GM21423 (cell line): ENCODE measurements around the gene NKD1.

Source experiments
- ATAC-seq: cut with Tn5 transposase; IDR thresholded peaks from one replicate; pipeline ENCODE4 v1.9.1; 2021; ENCODE audit warnings: mild to moderate bottlenecking, moderate library complexity; ENCODE audit not compliant: unreplicated experiment

Gene NKD1

DNA sequence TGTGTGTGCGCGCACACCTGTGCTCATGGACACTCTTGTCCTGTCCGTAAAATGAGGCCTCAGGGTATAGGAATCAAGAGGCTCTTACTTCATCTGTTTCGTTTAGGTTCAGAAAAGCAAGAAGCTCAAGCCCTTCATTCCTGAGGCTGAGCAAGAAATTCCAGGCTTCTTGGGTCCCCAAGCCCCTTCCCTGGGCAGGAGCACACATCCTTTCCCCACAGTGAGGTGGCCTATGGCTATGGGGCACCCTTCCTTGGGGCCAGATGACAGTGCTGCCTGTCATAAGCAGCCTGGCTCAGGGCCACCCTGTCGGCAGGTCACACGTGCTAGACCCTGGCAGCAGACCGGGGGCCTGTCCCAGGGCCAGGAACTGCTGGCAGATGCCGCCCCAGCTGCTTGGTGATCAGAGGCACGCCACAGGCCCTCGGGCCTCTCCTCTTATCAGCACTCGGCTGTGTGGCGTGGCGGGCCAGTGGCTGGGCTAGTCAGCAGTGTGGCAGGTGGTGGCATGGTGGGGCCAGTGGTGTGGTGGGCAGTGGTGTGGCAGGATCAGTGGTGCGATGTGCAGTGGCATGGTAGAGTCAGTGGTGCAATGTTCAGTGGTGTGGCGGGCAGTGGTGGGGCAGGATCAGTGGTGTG, 50.2 kb downstream of the NKD1 start:
- ATAC-seq: no peak

DNA sequence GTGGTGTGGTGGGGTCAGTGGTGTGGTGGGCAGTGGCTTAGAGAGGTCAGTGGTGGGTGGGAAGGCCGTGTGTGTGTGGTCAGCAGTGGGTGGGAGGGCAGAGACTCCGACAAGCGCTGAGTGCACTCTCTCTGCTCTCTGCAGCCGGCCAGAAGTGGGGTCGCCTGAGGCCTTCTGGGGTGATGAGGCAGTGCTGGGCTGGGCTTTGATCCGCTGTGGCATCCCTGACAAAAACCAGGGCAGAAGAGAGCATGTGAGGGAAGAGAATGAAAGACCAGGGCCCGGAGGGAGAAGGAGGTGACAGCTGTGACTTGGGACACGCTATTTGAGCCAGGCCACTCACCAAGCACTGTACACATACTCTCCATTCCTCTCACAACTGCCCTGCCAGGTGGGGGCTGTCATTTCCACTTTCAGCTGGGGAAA, 50.8 kb downstream of the NKD1 start:
- no peak for ATAC-seq

DNA sequence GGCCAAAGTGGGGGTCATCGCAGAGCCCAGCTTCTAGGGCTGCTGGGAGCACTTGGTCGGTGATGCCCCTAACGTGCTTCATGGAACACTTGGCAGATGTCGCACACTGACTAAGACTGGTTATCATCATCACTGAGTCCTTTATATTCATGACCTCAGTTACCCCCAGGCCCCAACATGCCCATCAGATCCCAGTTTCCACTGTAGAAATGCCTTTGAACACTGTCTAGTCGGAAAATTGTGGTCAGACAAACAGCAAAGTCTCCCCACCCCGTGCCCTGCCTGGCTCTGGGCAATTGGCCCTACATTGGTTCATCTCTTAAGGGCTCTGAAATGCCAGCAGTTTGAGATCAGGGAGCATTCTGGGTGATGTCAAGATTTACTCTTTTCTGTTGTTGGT, 51.3 kb downstream of the NKD1 start:
- no peak for ATAC-seq

DNA sequence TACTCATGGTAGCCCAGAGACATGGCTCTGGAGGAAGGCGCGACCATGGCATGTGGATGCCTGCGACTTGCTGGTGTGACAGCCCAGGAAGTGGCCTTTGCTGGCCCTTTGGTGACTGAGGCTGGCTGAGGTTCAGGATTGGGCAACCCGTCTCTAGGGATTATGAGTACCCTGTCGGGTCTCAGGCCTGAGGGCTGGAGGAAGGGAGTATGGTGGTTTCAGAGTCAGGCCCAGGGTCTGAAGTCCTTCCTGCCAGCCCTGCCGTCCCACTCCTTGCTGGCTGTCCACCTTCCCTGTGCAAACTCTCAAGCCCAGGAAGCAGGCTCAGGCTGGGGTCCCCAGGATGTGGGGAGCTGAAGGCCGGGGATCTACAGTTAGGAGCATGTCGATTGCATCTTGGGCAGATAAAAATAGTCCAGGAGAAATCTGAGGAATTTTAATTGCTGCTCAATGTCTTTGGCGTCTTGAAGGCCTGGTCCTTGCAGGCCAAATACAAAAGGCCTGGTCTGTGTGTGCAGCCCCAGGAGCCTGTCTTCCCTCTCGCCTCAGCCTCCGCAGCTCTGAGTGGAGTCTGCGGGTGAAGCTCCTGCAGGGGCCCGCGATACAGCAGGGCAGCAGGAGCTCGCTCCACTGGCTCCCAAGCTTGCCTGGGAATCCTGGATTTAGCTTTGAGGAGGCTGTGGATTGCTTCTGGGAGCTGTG, 52.5 kb downstream of the NKD1 start:
- ATAC-seq: no peak

DNA sequence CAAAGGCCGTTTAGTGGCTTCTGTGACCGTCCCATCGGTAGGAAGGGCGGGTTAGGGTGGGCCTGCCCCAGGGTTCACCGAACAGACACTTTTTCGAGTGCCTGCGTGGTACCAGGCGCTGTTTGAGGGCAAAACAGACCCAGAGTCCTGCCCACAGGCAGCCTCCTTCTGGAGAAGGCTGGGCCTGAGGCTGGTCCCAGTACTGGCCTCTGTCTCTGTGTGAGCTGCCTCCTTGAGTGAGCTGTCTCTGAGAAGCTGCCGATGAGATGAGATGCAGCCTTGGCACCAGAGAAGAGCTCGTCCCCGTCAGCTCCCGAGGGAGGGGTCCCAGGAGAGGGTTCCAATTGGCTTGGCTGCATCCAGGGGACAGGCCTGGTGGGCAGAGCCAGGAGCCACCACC, 53.1 kb downstream of the NKD1 start:
- no peak for ATAC-seq

DNA sequence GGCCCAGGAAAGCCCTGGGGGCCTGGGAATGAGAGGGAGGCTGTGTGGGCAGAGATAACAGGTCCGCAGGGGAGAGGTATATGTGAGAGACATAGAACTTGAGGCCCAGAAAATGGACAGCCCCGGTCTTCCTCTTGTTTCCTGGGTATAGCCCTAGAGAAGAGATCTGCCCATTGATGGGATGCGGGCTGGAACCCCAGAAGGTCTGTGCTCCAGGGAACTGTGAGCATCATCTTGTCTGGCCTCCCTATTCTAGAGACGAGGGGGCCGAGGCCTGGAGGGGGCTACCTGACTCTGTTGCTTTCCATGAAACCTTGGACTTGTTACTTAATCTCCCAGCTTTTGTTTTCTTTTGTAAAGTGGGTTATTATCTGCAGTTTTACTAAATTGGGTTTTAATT, 53.9 kb downstream of the NKD1 start:
- ATAC-seq: no peak

DNA sequence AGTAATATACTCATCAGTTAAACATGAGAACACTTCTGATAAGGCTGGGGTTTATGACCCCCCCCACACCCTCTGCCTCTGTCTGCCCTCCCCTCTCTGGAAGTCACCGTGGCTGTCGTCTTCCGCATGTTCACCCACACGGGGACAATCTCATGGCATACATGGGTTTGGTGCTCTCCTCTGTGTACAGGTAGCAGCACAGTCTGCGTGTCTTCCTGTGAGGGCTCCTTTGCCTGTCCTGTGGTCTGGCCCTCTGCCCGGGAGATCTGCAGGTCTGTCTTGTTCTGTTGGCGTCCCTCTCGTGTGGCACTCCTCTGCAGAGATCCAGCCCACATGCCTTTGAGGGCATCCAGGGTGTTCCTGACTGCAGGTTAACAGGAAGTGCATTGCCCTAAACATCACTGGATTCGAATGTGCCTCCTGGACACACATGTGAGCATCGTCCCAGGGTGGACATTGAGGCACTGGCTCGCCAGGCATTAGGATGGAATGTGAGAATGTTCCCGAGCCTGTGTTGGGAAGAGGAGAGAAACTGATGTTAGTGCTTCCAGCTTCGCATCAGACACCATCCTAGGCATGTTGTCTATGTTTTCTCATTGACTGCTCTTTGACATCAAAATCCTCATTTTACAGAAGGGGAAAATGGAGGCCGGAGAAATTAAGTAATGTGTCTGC, 54.5 kb downstream of the NKD1 start:
- ATAC-seq: no peak

DNA sequence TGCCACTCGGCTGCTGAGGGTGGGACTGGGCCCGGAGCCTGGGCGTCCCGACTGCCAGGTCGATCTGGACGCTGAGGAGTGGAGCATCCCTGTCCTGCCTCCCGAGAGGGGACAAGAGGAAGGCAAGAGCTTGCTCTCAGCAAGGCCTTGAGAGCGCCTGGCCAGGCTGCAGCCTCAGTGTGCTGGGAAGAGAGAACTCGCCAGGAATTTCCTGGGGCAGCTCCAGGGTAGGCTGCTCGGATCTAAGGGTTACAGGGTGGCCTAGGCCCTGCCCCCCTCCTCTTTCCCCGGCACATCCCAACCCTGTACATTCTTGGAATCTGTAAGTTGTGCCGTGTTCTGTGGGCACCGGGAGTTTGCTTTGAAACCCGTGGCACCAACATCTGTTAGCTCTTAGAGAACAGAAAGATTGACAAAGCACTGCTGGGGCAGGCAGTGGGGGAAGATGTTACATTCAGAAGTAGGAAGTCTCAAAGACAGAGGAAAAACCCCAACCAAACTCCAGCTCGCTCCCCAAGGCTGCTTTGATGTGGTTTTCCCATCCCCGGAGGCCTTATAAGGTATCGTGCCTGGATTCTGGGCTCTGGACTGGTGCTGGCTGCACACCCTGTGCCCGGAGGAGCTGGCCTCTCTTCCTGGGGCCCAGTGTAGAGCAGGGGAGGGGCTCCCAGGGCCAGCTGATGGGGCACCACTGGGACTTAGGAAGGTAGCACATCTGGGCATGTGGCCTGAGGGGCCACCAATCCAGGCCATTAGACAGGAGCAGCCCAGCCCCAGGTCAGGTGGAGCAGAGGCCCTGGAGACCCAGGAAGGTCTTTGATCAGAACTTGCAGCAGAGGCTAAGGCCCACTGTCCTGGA, 55.2 kb downstream of the NKD1 start:
- ATAC-seq: no peak

DNA sequence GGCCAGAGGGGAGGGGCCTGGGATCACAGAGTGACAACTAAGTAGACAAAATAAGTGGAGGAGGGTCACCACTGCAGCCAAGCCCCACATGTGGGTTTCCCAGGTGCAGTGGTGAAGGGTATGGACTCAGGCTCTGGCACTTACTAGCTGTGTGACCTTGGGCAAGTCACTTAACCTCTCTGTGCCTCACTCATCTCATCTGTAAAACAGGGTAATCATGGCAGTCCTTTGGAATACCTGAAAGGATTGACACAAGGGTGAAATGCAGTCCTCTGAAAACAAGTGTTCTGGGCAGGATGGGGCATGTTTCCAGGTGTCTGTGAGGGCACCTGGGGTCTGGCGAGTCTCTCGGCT, 55.8 kb downstream of the NKD1 start:
- no peak for ATAC-seq

DNA sequence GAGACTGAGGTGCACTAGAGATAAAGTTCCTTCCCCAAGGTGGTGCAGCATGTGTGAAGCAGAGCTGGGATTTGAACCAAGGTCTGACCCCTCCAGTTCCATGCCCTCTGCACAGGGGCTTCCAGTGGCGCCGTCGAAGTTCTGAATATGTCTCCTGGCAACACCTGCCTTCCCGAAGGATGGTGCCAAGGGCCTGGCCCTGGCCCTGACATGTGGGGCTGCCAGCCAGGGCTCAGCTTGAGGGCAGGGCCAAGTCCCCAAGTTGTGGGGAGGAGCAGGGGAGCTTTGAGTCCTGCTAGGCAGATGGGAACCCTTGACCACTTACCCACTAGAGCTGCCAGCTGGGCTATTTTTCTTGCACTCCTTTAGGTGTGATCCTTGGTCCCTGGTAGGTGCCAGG, 56.4 kb downstream of the NKD1 start:
- ATAC-seq: no peak

DNA sequence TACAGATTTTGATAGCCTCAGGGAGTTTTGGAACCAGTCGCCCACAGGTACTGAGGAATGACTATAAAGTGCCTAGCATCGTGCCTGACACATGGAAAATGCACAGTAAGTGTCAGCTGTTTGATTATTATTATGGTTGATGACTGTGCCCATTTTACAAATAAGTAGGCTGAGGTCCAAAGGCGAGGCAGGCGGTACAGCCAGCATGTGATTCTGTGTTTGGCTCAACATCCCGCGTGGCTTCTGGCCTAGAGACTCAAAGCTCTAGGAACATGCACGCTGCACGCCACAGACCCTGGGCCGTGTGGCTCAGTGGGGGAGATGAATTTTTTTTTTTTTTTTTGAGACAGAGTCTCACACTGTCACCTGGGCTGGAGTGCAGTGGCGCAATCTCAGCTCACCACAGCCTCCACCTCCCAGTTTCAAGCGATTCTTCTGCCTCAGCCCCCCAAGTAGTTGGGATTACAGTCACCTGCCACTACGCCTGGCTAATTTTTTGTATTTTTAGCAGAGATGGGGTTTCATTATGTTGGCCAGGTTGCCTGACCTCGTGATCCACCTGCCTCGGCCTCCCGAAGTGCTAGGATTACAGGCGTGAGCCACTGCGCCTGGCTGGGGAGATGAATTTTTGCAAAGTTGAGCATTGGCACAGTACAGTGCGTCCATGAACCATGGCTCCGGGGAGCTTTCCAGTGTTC, 57.7 kb downstream of the NKD1 start:
- no peak for ATAC-seq

DNA sequence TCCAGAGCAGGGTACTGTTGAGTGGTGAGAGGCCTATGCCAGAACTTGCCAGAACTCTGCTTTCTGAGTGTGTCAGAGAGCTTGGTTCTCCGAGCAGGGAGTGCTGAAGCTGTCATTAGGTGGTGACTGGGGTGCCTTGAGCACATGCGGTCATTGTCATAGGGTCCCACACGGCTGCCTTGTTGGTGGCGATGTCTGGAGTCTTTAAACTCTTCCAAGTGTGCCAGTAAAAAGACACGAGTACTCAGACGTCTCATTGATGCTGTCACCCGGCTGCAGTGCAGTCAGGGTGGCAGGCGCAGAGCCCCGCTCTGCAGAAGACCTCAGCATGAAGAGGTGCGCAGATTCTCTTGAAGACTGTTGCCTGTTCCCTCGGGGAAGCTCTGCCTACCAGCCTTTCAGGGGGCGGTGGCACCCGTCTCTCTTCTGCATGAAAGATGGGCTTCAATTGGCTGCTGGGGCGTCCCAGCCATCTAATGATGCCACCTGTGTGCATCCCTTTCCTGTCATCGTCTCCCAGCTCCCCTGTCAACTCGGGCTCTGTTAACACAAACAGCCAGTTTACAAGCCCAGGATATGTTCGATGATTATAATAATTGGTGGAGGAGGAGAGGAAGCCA, 58.3 kb downstream of the NKD1 start:
- no peak for ATAC-seq

DNA sequence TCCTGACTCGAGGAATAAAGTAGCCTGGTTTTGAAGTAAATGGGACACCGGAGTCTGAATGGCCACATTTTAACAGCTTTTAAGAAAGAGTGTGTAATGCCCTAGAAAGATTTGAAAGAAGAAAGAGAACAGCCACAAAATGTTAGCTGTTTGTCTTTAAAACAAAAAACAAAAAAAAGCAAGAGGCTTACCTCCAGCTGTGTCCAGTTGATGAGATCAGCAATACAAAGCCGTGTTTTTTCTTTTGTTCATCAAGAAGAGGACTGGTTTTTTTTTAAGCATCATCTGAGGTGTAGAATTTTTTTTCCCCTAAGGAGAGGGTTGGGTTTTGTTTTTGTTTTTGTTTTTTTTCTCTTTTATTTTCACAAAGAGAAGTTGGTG, 58.8 kb downstream of the NKD1 start:
- ATAC-seq: no peak

DNA sequence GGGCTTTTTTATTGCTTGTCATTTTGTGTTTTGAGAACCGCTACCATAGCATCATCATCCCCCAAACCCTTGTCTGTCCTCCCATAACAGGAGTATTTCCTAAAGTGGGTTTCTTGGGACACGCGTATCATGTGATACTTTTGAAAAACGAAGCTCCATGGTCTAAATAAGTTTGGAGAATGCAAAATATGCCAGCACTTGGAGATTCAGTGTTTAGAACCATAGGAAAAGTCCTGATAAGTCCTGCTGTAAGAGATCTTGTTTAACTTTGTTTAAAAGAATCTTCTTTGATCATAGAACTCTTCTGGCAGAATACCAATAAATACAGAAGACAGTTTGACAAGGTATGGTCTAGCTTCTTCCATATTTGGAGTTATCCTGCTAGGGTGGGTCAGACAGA, 59.3 kb downstream of the NKD1 start:
- no peak for ATAC-seq

DNA sequence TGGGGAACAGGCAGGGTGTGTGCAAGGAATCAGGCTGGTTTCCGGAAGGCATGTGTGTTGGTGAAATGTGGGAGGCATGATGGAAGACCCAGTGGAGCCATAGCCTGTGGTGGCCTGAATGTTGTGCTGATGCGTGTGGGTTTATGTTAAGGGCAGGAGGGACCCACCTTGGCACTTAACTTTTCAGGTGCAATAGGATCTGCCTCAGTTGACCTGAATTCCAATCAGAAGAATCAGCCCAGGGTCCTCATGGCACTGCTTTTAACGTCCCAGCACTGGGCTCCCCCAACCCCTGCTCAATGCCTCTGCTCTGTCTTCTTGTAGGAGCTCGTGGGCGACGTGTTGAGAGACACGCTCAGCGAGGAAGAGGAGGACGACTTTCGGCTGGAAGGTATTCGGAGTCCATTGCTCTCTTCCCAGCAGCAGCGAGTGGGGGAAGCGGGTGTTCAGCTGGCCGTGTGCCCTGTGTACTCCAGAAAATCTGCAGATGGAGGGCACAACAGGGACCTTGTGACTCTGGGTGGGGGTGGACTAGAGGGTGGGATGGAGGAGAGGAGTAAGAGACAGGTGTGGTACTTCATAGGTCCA, 59.9 kb downstream of the NKD1 start:
- ATAC-seq: no peak

DNA sequence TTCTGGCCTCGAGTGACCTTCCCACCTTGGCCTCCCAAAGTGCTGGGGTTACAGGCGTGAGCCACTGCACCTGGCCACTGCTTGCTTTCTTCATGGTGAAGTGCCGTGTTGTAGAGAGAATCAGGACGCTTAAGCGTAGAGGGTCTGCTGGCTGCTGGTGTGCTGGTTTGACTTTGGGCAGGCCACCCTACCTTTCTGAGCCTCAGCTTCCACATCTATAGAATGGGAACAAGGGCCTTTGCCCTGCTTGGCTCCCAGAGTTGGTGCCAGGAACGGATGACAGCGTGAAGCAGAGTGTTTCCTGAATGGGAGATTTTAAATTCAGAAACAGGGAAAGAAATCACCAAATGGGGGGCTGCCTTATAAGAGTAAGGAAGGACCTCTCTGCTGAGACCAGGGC, 60.9 kb downstream of the NKD1 start:
- no peak for ATAC-seq

DNA sequence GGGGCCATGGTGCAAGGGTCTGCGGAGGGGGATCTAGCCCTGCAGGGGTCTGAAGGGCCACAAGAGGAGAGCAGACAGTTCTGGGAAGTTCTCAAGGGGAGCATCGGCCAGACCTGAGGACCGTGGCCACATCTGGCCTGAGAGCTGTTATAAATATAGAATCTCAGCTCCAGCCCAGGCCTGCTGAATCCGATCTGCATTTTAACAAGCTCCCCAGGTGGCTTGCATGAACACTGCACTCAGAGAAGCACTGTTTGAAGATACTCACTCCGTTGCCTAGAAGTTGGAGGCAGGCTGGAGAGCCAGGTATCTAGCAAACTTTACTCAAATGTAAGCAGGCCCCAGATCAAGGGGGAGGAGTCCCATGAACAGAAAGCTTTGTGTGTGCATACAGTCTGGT, 61.3 kb downstream of the NKD1 start:
- ATAC-seq: no peak

DNA sequence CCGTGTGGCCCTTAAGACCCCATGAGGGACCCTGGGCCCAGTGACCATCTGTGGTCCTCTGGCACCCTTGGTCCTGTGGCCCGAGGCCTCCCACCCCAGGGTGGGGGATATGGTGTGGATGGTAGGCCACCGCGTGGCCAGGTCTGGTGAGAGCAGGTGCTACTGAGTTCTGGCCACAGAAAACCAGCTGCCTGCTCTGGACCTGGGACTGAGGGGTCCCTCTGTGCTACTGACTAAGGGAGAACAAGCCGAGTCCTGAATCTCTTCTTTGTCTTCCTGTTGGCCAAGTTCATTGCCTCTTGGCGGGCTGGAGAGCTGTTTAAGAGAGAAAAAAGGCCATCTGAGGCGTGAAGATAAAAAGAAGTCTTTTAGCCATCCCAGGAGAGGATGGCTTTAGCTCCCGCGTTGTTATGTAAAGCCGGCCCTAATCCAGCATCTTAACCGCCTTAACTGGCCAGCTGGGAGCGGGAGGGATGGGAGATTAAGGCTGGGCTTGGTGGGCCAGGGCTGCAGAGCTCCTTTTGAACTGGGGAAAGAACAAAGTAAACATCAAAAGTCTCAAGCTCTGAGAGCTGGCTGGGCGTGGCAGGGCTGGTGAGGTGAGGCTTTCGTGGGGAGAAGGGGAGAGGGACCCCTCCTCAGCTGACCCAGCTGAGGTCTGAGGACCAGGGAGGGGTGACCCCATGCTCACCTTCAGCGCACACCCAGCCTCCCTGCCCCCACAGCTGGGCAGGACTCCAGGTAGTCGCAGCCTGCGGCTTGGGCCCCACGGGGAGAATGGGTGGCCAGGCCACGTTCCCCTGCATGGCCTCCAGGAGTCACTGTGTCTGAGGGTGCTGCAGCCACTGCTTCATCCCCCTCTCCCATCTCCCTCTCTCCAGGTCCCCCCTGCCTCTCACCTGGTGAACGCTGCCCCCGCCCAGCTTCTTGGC, 62.4 kb downstream of the NKD1 start:
- no peak for ATAC-seq

DNA sequence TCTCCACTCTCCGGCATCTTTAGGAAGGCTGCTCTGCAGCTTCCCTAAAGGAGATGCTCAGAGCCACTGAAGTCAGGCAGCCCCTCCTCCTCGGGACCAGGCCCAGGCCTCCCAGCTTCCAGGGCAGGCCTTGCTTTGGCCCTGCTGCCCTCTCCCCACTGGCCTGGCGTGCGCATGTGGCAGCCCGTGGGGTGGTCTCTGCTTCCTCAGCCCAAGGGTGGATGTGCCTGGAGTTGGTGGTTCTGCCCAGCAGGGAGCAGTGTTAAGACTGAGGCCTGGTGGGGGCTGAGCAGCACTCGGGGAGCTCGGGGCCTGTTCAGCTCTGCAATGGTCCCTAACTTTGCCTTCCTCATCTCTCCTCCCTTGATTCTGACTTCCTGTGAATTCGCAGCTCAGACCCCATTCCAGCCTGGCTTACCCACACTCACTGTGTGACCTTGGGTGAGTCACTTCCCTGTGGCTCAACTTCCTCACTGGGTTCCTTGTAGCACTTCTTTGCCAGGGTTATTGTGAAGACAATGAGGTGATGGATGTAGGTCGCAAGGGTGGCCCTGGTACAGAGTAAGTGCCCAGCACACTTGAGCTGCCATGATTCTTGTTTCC, 63.2 kb downstream of the NKD1 start:
- no peak for ATAC-seq
